ENCODE measurements around the gene INO80C.

Gene INO80C

DNA sequence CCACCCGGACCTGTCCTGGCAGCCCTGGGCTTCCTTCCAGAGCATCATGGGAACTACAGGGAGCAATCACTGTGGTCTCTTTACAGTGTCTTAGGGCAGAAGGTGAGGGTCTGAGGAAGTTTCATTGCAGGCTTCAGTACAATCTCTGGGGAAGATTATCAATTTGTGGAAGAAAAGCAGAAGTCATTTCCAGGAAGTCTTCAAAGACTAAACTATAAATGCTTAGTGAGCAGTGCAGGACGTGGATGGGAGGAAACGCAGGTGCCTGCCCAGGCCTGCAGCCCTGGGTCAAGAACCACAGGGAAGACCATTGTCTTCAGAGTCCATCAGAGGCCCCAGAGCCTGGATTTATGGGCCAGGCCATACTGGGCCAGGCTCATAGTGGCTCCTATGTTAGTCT is 54.3 kb downstream of the INO80C start:
- TF ChIP-seq, protein P1, sequence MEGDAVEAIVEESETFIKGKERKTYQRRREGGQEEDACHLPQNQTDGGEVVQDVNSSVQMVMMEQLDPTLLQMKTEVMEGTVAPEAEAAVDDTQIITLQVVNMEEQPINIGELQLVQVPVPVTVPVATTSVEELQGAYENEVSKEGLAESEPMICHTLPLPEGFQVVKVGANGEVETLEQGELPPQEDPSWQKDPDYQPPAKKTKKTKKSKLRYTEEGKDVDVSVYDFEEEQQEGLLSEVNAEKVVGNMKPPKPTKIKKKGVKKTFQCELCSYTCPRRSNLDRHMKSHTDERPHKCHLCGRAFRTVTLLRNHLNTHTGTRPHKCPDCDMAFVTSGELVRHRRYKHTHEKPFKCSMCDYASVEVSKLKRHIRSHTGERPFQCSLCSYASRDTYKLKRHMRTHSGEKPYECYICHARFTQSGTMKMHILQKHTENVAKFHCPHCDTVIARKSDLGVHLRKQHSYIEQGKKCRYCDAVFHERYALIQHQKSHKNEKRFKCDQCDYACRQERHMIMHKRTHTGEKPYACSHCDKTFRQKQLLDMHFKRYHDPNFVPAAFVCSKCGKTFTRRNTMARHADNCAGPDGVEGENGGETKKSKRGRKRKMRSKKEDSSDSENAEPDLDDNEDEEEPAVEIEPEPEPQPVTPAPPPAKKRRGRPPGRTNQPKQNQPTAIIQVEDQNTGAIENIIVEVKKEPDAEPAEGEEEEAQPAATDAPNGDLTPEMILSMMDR (IDR thresholded peaks at IDR 0.05; ENCODE audit: control insufficient read depth, extremely low read depth, insufficient read depth): no peak
- H3K4me3 ChIP-seq (ENCODE audit: low read depth, low read length): no peak overlapping the region
- no peak for DNase-seq (ENCODE audit: low read depth)

DNA sequence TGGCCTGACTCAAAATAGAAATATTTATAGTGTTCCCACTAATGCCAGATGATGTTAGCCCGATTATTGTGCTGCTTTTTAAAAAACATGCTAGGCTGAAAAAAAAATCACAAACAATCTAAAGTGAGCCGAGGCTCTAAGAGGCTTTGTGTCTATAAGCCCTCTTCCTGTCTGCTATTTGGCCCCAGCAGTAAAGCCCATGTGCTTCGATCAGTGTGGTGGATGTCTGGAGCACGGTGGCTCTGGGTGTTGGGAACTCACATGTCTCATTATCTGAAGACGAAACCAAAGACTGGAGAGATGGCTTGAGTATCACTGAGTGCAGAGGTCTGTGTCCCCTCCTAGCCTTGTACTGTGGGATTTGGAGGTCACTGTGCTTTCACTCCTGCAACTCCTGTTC is 55.1 kb downstream of the INO80C start:
- no peak overlapping the region for H3K4me3 ChIP-seq (ENCODE audit: low read depth, low read length)
- DNase-seq (ENCODE audit: low read depth): no peak
- TF ChIP-seq, protein P1 (IDR thresholded peaks at IDR 0.05; ENCODE audit: control insufficient read depth, extremely low read depth, insufficient read depth): no peak

- TF ChIP-seq, protein P1 (IDR thresholded peaks at IDR 0.05; ENCODE audit: control insufficient read depth, extremely low read depth, insufficient read depth): no peak
- no peak for DNase-seq (ENCODE audit: low read depth)
- no peak overlapping the region for H3K4me3 ChIP-seq (ENCODE audit: low read depth, low read length)
These were observed 55.7 kb downstream of the INO80C start for GRCh38 chr18:35441857-35442595.

- DNase-seq (ENCODE audit: low read depth): no peak
- no peak overlapping the region for H3K4me3 ChIP-seq (ENCODE audit: low read depth, low read length)
- TF ChIP-seq, protein P1 (IDR thresholded peaks at IDR 0.05; ENCODE audit: control insufficient read depth, extremely low read depth, insufficient read depth): no peak
These were observed 59.1 kb downstream of the INO80C start for GRCh38 chr18:35438480-35439234.

DNA sequence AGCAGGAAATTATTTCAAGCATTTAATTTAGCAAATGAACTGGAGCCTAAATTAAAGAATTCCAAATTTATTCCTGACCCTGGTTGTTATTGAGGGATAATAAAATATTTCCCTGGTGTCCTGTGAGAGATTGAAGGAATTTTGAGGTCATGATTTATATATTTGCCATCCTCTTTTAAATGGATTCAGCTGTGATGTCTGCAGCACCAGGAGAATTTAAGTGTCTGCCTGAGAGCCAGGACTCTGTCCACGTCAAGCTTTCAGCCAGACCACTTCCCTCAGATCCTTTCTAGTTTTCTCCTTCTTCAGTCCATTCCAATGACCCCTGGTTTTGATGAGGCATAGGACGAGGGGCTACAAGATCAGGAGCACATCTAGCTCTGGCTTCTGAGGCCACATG is 59.9 kb downstream of the INO80C start:
- TF ChIP-seq, protein P1 (IDR thresholded peaks at IDR 0.05; ENCODE audit: control insufficient read depth, extremely low read depth, insufficient read depth): no peak
- H3K4me3 ChIP-seq (ENCODE audit: low read depth, low read length): no peak overlapping the region
- no peak for DNase-seq (ENCODE audit: low read depth)

- DNase-seq (ENCODE audit: low read depth): no peak
- TF ChIP-seq, protein P1 (IDR thresholded peaks at IDR 0.05; ENCODE audit: control insufficient read depth, extremely low read depth, insufficient read depth): no peak
- H3K4me3 ChIP-seq (ENCODE audit: low read depth, low read length): no peak overlapping the region
These were observed 61.6 kb downstream of the INO80C start for GRCh38 chr18:35436076-35436649.
